Stimulated activated CD4-positive, alpha-beta T cell treated with anti-CD3 and anti-CD28 coated beads, Interleukin-1b, Interleukin-23, amount 100 ng/mL, for 48 hours (primary cell): ENCODE results near the gene SCYL2.

Source experiments
- DNase-seq: peaks from one replicate; pipeline ENCODE4 v3.0.0-alpha.2; 2020

SCYL2 gene

DNA sequence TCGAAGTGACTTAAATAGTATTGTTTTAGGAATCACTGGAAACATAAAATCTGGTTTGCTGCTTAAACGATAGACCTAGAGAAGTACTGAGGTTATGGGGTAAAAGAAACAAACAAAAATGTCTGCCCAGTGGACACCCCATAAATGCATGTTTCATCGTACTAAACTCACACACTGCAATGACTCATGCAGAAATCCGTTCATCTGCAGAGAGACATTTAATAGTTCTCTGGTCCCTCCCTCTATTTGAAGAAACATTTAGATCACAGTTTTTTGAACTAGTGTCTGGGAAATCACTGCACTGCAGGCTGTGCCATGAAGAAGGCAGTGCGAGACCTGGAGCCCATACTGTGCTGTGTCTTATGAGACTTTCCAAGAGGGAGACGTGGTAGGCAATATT, 115.4 kb downstream of the SCYL2 start:
- DNase-seq: no peak

- no peak for DNase-seq
Measured at GRCh38 chr12:100383586-100384558, 116.9 kb downstream of the SCYL2 start.

- no peak for DNase-seq
Measured at GRCh38 chr12:100384559-100384935, 117.6 kb downstream of the SCYL2 start.

GRCh38 chr12:100388382-100388781, 121.4 kb downstream of the SCYL2 start:
- no peak for DNase-seq
